GM21529 (cell line): ENCODE results near the gene STX4.

Experiments
- ATAC-seq: cut with Tn5 transposase; IDR thresholded peaks from one replicate; pipeline ENCODE4 v1.9.1; 2021; ENCODE audit not compliant: unreplicated experiment

Gene STX4

GRCh38 chr16:31020536-31020935 lies 12.8 kb upstream of the STX4 start:
- ATAC-seq: no peak

DNA sequence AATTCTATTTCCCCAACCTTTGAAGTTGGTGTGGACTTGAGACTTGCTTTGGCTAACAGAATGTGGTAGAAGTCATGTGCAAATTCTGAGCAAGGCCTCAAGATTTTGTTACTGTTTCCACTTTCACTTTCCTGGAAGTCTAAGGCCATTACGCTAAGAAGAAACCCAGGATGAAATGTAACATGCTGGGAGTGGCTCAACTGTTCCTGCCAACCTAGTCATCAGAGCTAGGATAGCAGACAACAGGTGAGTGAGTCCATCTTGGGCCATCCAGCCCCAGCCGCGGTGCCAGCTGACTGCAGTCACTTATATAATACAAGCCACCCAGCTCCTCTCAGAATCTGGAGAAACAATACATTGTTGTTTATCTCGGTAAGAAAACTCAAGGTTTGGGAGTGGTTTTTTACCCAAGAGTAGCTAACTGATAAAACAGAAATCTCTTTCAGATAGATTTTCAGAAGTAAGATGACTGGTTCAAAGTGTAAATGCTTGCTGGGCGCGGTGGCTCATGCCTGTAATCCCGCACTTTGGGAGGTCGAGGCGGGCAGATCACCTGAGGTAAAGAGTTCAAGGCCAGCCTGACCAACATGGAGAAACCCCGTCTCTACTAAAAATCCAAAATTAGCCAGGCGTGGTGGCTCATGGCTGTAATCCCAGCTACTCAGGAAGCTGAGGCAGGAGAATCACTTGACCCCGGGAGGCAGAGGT lies 10.7 kb upstream of the STX4 start:
- ATAC-seq: no peak

DNA sequence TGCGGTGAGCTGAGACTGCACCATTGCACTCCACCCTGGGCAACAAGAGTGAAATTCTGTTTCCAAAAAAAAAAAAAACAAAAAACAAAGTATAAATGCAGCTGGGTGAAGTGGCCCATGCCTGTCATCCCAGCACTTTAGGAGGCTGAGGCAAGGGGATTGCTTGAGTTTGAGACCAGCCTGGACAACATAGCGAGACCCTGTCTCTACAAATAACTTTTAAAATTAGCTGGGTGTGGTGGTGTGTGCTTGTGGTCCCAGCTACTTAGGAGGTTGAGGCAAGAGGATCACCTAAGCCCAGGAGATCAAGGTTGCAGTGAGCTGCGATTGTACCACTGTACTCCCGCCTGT lies 10.1 kb upstream of the STX4 start:
- ATAC-seq: no peak

- no peak for ATAC-seq
Measured at GRCh38 chr16:31023627-31024226, 9.6 kb upstream of the STX4 start.

- ATAC-seq: no peak
Measured at GRCh38 chr16:31025339-31025738, 8.0 kb upstream of the STX4 start.

- no peak for ATAC-seq
Measured at GRCh38 chr16:31029272-31029671, 4.1 kb upstream of the STX4 start.

- no peak for ATAC-seq
Measured at GRCh38 chr16:31031276-31031675, 2.1 kb upstream of the STX4 start.

GRCh38 chr16:31033709-31034492 lies 543 bp downstream of the STX4 start:
- ATAC-seq: peak; percentile 44

- ATAC-seq: no peak
Measured at GRCh38 chr16:31036691-31037090, 3.3 kb downstream of the STX4 start.

DNA sequence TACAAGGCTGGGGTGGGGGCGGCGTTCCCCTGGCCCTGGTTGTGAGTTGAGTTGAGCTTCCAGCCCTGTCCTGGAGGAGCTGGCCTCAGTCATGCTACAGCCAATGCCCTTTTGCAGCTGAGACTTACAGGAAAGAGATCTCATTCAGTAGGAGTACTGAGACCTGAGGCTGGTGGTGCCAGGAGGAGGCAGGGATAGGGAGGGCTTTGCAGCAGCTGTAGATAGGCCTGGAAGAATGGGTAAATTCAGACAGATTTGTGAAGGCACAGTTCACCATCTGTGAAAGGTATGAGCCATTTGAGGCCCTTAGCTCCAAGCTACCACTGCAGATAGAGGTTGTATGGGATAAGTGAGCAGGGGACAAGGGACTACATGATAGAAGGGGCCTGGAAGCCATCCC lies 5.6 kb downstream of the STX4 start:
- no peak for ATAC-seq

- no peak for ATAC-seq
Measured at GRCh38 chr16:31042866-31043265, 9.5 kb downstream of the STX4 start.

DNA sequence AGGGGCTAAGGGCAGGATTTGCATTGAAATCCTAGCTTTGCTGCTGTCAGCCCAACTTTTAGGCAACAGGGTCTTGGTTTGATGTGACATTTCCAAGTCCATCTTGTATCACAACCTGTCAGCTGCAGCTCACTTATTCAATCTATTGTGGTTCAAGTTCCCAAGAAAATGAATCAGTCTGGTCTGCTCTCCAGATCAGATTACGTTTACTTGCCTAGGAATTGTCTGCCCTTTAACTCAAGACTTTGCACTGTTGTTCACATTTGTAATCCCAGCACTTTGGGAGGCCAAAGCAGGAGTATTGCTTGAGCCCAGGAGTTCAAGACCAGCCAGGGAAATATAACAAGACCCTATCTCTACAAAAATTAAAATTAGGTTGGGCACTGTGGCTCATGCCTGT lies 10.0 kb downstream of the STX4 start:
- no peak for ATAC-seq

GRCh38 chr16:31043898-31044481 lies 10.6 kb downstream of the STX4 start:
- ATAC-seq: no peak

DNA sequence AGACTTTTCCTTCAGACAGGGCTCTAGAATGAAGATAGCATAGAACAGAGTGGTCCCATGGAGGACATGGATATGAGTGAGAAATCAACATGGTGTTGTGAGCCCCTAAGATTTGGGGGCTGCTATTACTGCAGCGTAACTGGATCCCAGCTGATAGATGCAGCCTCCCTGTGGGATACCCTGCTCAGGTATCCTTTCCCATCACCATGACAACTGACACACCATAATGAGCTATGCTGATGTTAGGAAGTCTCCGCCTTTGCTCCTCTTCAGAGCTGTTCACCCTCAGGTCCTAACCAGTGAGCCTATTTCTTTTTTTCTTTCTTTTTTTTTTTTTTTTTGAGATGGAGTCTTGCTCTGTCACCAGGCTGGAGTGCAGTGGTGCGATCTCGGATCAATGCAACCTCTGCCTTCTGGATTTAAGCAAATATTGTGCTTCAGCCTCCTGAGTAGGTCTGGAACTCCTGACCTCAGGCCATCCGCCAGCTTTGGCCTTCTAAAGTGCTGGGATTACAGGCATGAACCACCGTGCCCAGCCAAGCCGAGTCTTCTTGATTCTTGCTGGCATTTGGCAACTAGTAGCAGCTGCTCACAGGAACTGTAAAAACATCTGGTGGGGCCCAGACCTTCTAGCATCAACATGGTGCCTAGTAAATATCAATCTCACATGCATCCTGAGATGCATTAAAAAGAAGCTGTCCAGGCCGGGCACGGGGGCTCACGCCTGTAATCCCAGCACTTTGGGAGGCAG lies 17.1 kb downstream of the STX4 start:
- no peak for ATAC-seq

DNA sequence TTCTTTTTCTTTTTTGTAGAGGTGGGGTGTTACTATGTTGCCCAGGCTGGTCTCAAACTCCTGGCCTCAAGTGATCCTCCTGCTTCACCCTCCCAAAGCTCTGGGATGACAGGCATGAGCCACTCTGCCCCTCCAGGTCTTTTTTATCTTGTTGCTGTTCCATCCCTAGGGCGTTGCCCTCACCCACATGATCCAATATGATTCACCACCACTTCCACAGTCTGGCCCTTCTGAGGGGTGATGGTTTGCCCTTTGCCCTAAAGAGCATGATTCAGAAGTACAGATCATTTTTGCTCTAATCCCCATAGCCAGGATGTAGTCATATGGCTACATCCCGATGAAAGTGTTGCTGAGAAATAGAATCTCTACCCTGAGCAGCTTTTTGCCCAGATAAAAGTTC lies 18.8 kb downstream of the STX4 start:
- ATAC-seq: no peak

GRCh38 chr16:31055613-31056012 lies 22.3 kb downstream of the STX4 start:
- ATAC-seq: no peak

GRCh38 chr16:31061126-31061812 lies 27.9 kb downstream of the STX4 start:
- no peak for ATAC-seq

GRCh38 chr16:31061813-31062440 lies 28.6 kb downstream of the STX4 start:
- no peak for ATAC-seq

DNA sequence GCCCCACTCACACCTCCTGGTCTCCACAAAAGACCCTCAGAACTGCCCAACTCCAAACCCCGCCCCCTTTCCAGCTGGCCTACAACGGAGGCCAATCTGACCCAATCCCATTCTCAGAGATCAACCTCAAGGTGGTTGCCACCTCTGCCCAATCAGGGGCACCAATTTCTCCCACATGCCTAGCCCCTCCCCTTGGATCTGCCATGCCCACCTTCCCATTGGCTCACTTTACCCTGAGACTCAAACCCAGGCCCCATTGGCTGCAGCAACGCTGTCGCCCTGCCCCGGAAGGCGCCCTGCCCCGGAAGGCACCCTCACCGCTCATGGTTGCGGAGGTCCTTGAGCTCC lies 30.1 kb downstream of the STX4 start:
- ATAC-seq: no peak
